Ishikawa (cell line): ENCODE results near the gene ZNF343.

Source experiments
- CREB1 ChIP-seq: IDR thresholded peaks from 2 replicates; pipeline ENCODE4 v1.6.1; 2012; ENCODE audit warnings: low read depth
- EP300 ChIP-seq: IDR thresholded peaks from 2 replicates; pipeline ENCODE4 v1.6.1; 2012; ENCODE audit warnings: borderline replicate concordance
- FOXM1 ChIP-seq: IDR thresholded peaks from 2 replicates; pipeline ENCODE4 v1.6.1; 2012; ENCODE audit warnings: low read depth, borderline replicate concordance
- REST ChIP-seq: IDR thresholded peaks from 2 replicates; pipeline ENCODE4 v1.6.1; 2012; ENCODE audit warnings: low read depth, mild to moderate bottlenecking

DNA sequence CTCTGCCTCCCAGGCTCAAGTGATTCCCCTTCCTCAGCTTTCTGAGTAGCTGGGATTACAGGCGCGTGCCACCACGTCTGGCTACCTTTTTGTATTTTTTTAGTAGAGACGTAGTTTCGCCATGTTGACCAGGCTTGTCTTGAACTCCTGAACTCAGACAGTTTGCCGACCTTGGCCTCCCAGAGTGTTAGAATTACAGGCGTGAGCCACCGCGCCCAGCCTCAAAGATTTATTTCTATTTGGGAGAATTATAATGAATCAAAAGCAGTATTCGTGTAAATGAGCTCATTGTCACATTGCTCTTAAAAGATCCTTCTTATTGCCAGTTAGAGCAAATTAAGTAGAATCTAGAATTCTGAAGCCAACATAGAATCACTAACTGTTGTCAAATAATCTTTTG is 9.4 kb upstream of the ZNF343 start:
- TF ChIP-seq CREB1: no peak
- no peak for TF ChIP-seq EP300
- TF ChIP-seq REST: no peak
- no peak for TF ChIP-seq FOXM1
